PC-9 (cell line): ENCODE results near the gene SGTA. TPM values are rescaled to one million over a fixed set of nuclear protein-coding genes. Genes with fewer than 3 reads are reported as not detected.

Source experiments
- BruUV-seq: library from RNA; stranded (reverse); fragments of 400-500 nt; replicated peaks from 2 replicates; lab custom pipeline; 2021; lab: Mats Ljungman, UMichigan
- CTCF ChIA-PET: fragments of 300-600 bp; sonication (Branson Sonifier 250); formaldehyde crosslinking; loops from one replicate; lab custom pipeline; 2022; ENCODE audit warnings: antibody characterized with exemption; lab: Charles Lee
- POLR2A ChIA-PET: fragments of 300-600 bp; sonication (Branson Sonifier 250); formaldehyde crosslinking; loops from one replicate; lab custom pipeline; 2022; ENCODE audit warnings: antibody characterized with exemption; ENCODE audit not compliant: unreplicated experiment; lab: Charles Lee
- DNase-seq, 2 experiments: peaks; one replicate each; pipeline versions ENCODE4 v3.0.0 to v3.0.0-alpha.2; 2015 to 2022; ENCODE audit warnings: mixed read lengths in 1 of 2
- H2AFZ ChIP-seq: fragments of 200-600 bp; sonication (generic); 2 replicates; pipeline ENCODE4 v1.8.1; 2017; ENCODE audit warnings: antibody characterized with exemption
- H3F3A ChIP-seq: fragments of 200-600 bp; sonication (generic); 2 replicates; pipeline ENCODE4 v1.8.1; 2017; ENCODE audit warnings: antibody characterized with exemption, mild to moderate bottlenecking, low read depth; ENCODE audit not compliant: insufficient read depth
- H3K27ac ChIP-seq: fragments of 200-600 bp; sonication (generic); 2 replicates; pipeline ENCODE4 v1.6.1; 2016; ENCODE audit warnings: mixed run types
- H3K27me3 ChIP-seq: fragments of 200-600 bp; sonication (generic); 2 replicates; pipeline ENCODE4 v1.6.1; 2016; ENCODE audit warnings: low read depth, mixed run types; ENCODE audit not compliant: insufficient read depth
- H3K36me3 ChIP-seq: fragments of 200-600 bp; sonication (generic); 2 replicates; pipeline ENCODE4 v1.6.1; 2016; ENCODE audit warnings: low read depth, mixed run types
- H3K4me1 ChIP-seq: fragments of 200-600 bp; sonication (generic); replicated peaks from 2 replicates; pipeline ENCODE4 v1.6.1; 2016; ENCODE audit warnings: mixed run types; ENCODE audit not compliant: insufficient read depth
- H3K4me2 ChIP-seq: fragments of 200-600 bp; sonication (generic); 2 replicates; pipeline ENCODE4 v1.6.1; 2017; ENCODE audit warnings: mixed run types
- H3K4me3 ChIP-seq: fragments of 200-600 bp; sonication (generic); 2 replicates; pipeline ENCODE4 v1.6.1; 2016; ENCODE audit warnings: mixed run types
- H3K79me2 ChIP-seq: fragments of 200-600 bp; sonication (generic); 2 replicates; pipeline ENCODE4 v1.6.1; 2017; ENCODE audit warnings: low read depth, mixed run types
- H3K9me2 ChIP-seq: fragments of 200-600 bp; sonication (generic); 2 replicates; pipeline ENCODE4 v1.8.1; 2017; ENCODE audit warnings: mild to moderate bottlenecking; ENCODE audit not compliant: insufficient read depth
- H3K9me3 ChIP-seq: fragments of 200-600 bp; sonication (generic); 2 replicates; pipeline ENCODE4 v1.8.1; 2016; ENCODE audit warnings: low read depth; ENCODE audit not compliant: insufficient read depth
- H4K20me1 ChIP-seq: fragments of 200-600 bp; sonication (generic); 2 replicates; pipeline ENCODE4 v1.8.1; 2017; ENCODE audit not compliant: insufficient read depth
- CTCF ChIP-seq: fragments of 200-600 bp; sonication (generic); conservative IDR thresholded peaks from 2 replicates; pipeline ENCODE4 v1.6.1; 2017; ENCODE audit warnings: mixed run types, antibody characterized with exemption, mild to moderate bottlenecking, moderate library complexity
- EZH2 ChIP-seq: fragments of 200-600 bp; sonication (generic); IDR thresholded peaks from 2 replicates; pipeline ENCODE4 v1.8.0; 2017; ENCODE audit warnings: antibody characterized with exemption, low read depth
- intact Hi-C: fragments of 100-400 bp; cut with micrococcal nuclease; formaldehyde crosslinking; loops from one replicate; pipeline ENCODE4 v1.10.0; 2022; ENCODE audit not compliant: unreplicated experiment
- total RNA-seq: library from RNA; stranded (reverse); gene quantifications from 2 replicates; pipeline ENCODE4 v1.2.3, GENCODE V29; 2021

The SGTA gene
- total RNA-seq, 1 experiment from 2014 or later: 40.7 TPM

GRCh38 chr19:2806736-2807378, 23.8 kb upstream of the SGTA start:
- POLR2A ChIA-PET: no interaction called here
- CTCF ChIA-PET: no interaction called here
- Histone ChIP-seq H3K4me3 (no peak overlapping the region), H3K36me3 (no peaks in the 10 kb centered on the region), H3K27me3 (no peaks in the 10 kb centered on the region), H3F3A (no peaks in the 10 kb centered on the region), H2AFZ (no peak overlapping the region), H4K20me1 (no peaks in the 10 kb centered on the region), H3K79me2 (no peaks in the 10 kb centered on the region), H3K4me1 (no peaks in the 10 kb centered on the region), H3K9me3 (no peaks in the 10 kb centered on the region), H3K9me2 (no peaks in the 10 kb centered on the region), H3K4me2 (no peak overlapping the region), H3K27ac (no peak overlapping the region)
- intact Hi-C loops: no loop called here
- DNase-seq: no peak
- TF ChIP-seq EZH2 (no peak), CTCF (no peak)
- BruUV-seq: no TSS peak

GRCh38 chr19:2805991-2806649, 23.0 kb upstream of the SGTA start:
- H3K9me3 ChIP-seq: no peaks in the 10 kb centered on the region
- H3K79me2 ChIP-seq: no peaks in the 10 kb centered on the region
- DNase-seq: no peak
- BruUV-seq: no TSS peak
- no peak overlapping the region for H3K4me2 ChIP-seq
- intact Hi-C loops: no loop called here
- H3K4me1 ChIP-seq: no peaks in the 10 kb centered on the region
- H2AFZ ChIP-seq: no peak overlapping the region
- TF ChIP-seq EZH2 (no peak), CTCF (no peak)
- CTCF ChIA-PET: no interaction called here
- H3K4me3 ChIP-seq: no peak overlapping the region
- H3K9me2 ChIP-seq: no peaks in the 10 kb centered on the region
- H4K20me1 ChIP-seq: no peaks in the 10 kb centered on the region
- H3K27ac ChIP-seq: no peak overlapping the region
- no peaks in the 10 kb centered on the region for H3F3A ChIP-seq
- H3K36me3 ChIP-seq: no peaks in the 10 kb centered on the region
- POLR2A ChIA-PET: no interaction called here
- no peaks in the 10 kb centered on the region for H3K27me3 ChIP-seq

GRCh38 chr19:2805261-2805900, 22.3 kb upstream of the SGTA start:
- no peaks in the 10 kb centered on the region for H4K20me1 ChIP-seq
- H3K4me2 ChIP-seq: no peak overlapping the region
- no peaks in the 10 kb centered on the region for H3K9me2 ChIP-seq
- intact Hi-C loops: no loop called here
- no peak overlapping the region for H3K4me3 ChIP-seq
- no peaks in the 10 kb centered on the region for H3K9me3 ChIP-seq
- H2AFZ ChIP-seq: no peak overlapping the region
- POLR2A ChIA-PET: no interaction called here
- CTCF ChIA-PET: no interaction called here
- no peaks in the 10 kb centered on the region for H3K36me3 ChIP-seq
- BruUV-seq: no TSS peak
- no peak overlapping the region for H3K27ac ChIP-seq
- TF ChIP-seq EZH2: no peak
- TF ChIP-seq CTCF: no peak
- DNase-seq: no peak
- H3K27me3 ChIP-seq: no peaks in the 10 kb centered on the region
- H3K4me1 ChIP-seq: no peaks in the 10 kb centered on the region
- H3F3A ChIP-seq: no peaks in the 10 kb centered on the region
- H3K79me2 ChIP-seq: no peaks in the 10 kb centered on the region
